Measurements from ENCODE around the gene FBLIM1. TPM values are rescaled to one million over a fixed set of nuclear protein-coding genes. Genes with fewer than 3 reads are reported as not detected.
A peak's percentile ranks its signal among the peaks of the same experiment; 100 is the strongest.

Gene FBLIM1
- total and polyA plus RNA-seq, 2 donors from 2014 or later: 16.6 to 89.3 TPM

DNA sequence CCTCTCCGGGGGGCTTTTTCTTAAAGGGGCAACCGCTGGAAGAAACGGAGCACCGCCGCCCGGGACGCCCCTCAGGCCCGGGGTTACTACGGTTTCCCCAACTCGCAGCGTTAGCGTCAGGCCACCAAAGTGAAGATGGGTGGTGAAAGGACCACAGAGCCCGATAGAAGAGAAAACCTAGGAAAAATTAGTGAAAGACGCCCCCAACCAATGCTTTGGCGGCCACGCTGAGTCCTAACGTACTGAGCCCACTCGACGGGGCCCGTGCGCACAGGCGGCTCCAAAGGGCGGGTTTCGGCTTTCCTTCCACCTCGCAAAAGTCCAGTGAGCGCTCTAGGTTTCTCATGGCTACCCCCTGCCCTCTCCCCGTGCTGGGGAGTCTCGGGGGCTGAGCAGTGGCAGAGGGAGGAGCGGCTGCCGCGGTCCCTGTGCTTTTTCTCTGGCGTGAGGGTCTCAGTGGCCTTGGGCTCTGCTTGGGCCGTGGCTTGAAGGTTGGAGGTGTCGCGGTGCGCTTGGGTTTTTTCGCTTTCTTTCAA, 76.7 kb downstream of the FBLIM1 start:
- DNase-seq: no peak
- TF ChIP-seq, protein P1, sequence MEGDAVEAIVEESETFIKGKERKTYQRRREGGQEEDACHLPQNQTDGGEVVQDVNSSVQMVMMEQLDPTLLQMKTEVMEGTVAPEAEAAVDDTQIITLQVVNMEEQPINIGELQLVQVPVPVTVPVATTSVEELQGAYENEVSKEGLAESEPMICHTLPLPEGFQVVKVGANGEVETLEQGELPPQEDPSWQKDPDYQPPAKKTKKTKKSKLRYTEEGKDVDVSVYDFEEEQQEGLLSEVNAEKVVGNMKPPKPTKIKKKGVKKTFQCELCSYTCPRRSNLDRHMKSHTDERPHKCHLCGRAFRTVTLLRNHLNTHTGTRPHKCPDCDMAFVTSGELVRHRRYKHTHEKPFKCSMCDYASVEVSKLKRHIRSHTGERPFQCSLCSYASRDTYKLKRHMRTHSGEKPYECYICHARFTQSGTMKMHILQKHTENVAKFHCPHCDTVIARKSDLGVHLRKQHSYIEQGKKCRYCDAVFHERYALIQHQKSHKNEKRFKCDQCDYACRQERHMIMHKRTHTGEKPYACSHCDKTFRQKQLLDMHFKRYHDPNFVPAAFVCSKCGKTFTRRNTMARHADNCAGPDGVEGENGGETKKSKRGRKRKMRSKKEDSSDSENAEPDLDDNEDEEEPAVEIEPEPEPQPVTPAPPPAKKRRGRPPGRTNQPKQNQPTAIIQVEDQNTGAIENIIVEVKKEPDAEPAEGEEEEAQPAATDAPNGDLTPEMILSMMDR (IDR thresholded peaks at IDR 0.05; ENCODE audit: borderline replicate concordance, extremely low read depth, insufficient read depth): no peak
- H3K4me3 ChIP-seq (ENCODE audit: low read length in 3 of 3): peak overlapping the region; percentile 65 to 99 (median 68)
- H3K9ac ChIP-seq (ENCODE audit: low read length in 3 of 3): peak overlapping the region; percentile 47 to 99 (median 97)
- intact Hi-C loops (cut with DNase I): no loop called here
- H3K36me3 ChIP-seq (ENCODE audit: control insufficient read depth in 2 of 3, insufficient read depth in 3 of 3, low read length in 3 of 3): no peaks in the 10 kb centered on the region
- no peaks in the 10 kb centered on the region for H3K27me3 ChIP-seq (ENCODE audit: control insufficient read depth, insufficient read depth, low read length)
- no peaks in the 10 kb centered on the region for H3K9me3 ChIP-seq (ENCODE audit: control insufficient read depth in 2 of 3, insufficient read depth in 1 of 3, low read length in 3 of 3)
- peaks cover 0 to 3% (median 2%) of the 10 kb centered on the region in 3 donors for H3K4me1 ChIP-seq (ENCODE audit: control insufficient read depth in 2 of 3, insufficient read depth in 2 of 3, low read depth in 1 of 3, low read length in 3 of 3)
- FAIRE-seq: no peak
- peak overlapping the region; percentile 100 for H3K27ac ChIP-seq (ENCODE audit: low read depth in 2 of 2, low read length in 2 of 2)

DNA sequence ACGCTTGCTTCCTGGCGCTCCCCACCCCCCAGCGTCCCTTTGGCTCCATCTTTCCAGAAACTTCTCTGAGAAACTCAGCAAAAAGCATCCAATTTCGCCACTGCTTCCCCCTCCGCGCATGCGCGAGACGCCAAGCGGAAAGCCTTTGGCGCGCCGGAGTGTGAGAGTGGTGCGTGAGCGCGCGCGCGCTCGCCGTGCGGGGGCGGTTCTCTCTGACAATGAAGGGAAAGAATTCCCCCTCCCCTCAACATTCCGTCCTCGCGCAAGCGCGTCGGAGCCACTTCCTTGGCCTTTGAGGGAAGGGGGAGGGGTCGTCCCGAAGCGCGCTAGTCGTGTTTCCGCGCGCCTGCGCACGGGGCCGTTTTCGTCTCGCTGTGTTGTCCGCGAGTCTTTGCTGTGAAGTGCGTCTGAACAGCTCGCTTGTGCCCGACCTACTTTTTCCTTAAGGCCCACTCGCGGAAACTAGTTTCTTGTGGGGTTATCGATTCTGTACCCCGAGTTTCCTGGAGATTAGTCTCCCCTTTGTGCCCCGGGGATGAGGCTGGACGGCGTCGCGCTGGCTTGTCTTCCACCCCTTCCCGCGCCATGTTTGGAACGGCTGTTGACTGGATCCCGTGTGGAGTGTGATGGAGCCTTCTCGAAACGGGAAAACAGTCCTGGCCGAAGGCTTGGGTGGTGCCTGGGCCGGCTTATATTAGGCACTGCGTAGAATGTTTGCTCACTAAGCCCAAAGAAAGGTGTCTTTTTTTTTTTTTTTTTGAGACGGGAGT, 77.3 kb downstream of the FBLIM1 start:
- peak overlapping the region; percentile 75 to 99 (median 90) for H3K4me3 ChIP-seq (ENCODE audit: low read length in 3 of 3)
- no peaks in the 10 kb centered on the region for H3K27me3 ChIP-seq (ENCODE audit: control insufficient read depth, insufficient read depth, low read length)
- TF ChIP-seq, protein P1 (IDR thresholded peaks at IDR 0.05; ENCODE audit: borderline replicate concordance, extremely low read depth, insufficient read depth): no peak
- intact Hi-C loops (cut with DNase I): no loop called here
- FAIRE-seq (no peak), DNase-seq (peak; percentile 100)
- H3K4me1 ChIP-seq (ENCODE audit: control insufficient read depth in 2 of 3, insufficient read depth in 2 of 3, low read depth in 1 of 3, low read length in 3 of 3): peaks cover 0 to 2% (median 0%) of the 10 kb centered on the region in 3 donors
- peak overlapping the region; percentile 100 for H3K27ac ChIP-seq (ENCODE audit: low read depth in 2 of 2, low read length in 2 of 2)
- no peaks in the 10 kb centered on the region for H3K36me3 ChIP-seq (ENCODE audit: control insufficient read depth in 2 of 3, insufficient read depth in 3 of 3, low read length in 3 of 3)
- peak overlapping the region; percentile 85 to 99 (median 97) for H3K9ac ChIP-seq (ENCODE audit: low read length in 3 of 3)
- no peaks in the 10 kb centered on the region for H3K9me3 ChIP-seq (ENCODE audit: control insufficient read depth in 2 of 3, insufficient read depth in 1 of 3, low read length in 3 of 3)

Other genes with a start within 250 kb of the FBLIM1 start
- 20.1 TPM for gene CASP9, start 234.6 kb upstream of the FBLIM1 start, total RNA-seq
- 18.2 TPM for gene CASP9, start 234.6 kb upstream of the FBLIM1 start, polyA plus RNA-seq (ENCODE audit: insufficient read depth, low read depth, low replicate concordance)
- 30.1 TPM for gene DNAJC16, start 231.9 kb upstream of the FBLIM1 start, total RNA-seq
- gene DNAJC16, start 231.9 kb upstream of the FBLIM1 start, polyA plus RNA-seq (ENCODE audit: insufficient read depth, low read depth, low replicate concordance): 7.6 TPM
- gene AGMAT, start 173.7 kb upstream of the FBLIM1 start, total RNA-seq: 6.2 TPM
- 119 TPM for gene AGMAT, start 173.7 kb upstream of the FBLIM1 start, polyA plus RNA-seq (ENCODE audit: insufficient read depth, low read depth, low replicate concordance)
- gene DDI2, start 141.3 kb upstream of the FBLIM1 start, total RNA-seq: 28.3 TPM
- 4.0 TPM for gene DDI2, start 141.3 kb upstream of the FBLIM1 start, polyA plus RNA-seq (ENCODE audit: insufficient read depth, low read depth, low replicate concordance)
- gene PLEKHM2, start 74.5 kb upstream of the FBLIM1 start, total RNA-seq: 65.7 TPM
- 21.7 TPM for gene PLEKHM2, start 74.5 kb upstream of the FBLIM1 start, polyA plus RNA-seq (ENCODE audit: insufficient read depth, low read depth, low replicate concordance)
- 1.5 TPM for gene SLC25A34, start 22.5 kb upstream of the FBLIM1 start, total RNA-seq
- 12.2 TPM for gene SLC25A34, start 22.5 kb upstream of the FBLIM1 start, polyA plus RNA-seq (ENCODE audit: insufficient read depth, low read depth, low replicate concordance)
- gene TMEM82, start 16.3 kb upstream of the FBLIM1 start, total RNA-seq: 2.0 TPM
- 25.4 TPM for gene TMEM82, start 16.3 kb upstream of the FBLIM1 start, polyA plus RNA-seq (ENCODE audit: insufficient read depth, low read depth, low replicate concordance)
- 0.91 TPM for gene UQCRHL, start 48.9 kb downstream of the FBLIM1 start, total RNA-seq
- gene UQCRHL, start 48.9 kb downstream of the FBLIM1 start, polyA plus RNA-seq (ENCODE audit: insufficient read depth, low read depth, low replicate concordance): 11.8 TPM
- 70.7 TPM for gene SPEN, start 88.9 kb downstream of the FBLIM1 start, total RNA-seq
- gene SPEN, start 88.9 kb downstream of the FBLIM1 start, polyA plus RNA-seq (ENCODE audit: insufficient read depth, low read depth, low replicate concordance): 9.4 TPM
- 41.5 TPM for gene ZBTB17, start 217.3 kb downstream of the FBLIM1 start, total RNA-seq
- gene ZBTB17, start 217.3 kb downstream of the FBLIM1 start, polyA plus RNA-seq (ENCODE audit: insufficient read depth, low read depth, low replicate concordance): 33.1 TPM
- 0.22 TPM for gene SRARP, start 245.4 kb downstream of the FBLIM1 start, total RNA-seq
- 4.0 TPM for gene SRARP, start 245.4 kb downstream of the FBLIM1 start, polyA plus RNA-seq (ENCODE audit: insufficient read depth, low read depth, low replicate concordance)

Measured in kidney (tissue), 14 donors.